B cell (primary cell): Measurements from ENCODE around the gene CMTM8. TPM values are rescaled to one million over a fixed set of nuclear protein-coding genes. Genes with fewer than 3 reads are reported as not detected.

ENCODE experiments used
- ATAC-seq: fragments of 200-7000 bp; cut with Tn5 transposase; one replicate; pipeline ENCODE4 v1.10.0; 2021; ENCODE audit warnings: low read depth, mild to moderate bottlenecking, moderate number of reproducible peaks, moderate library complexity
- CTCF ChIA-PET: fragments of 350-600 bp; sonication (Branson Sonifier 250); formaldehyde crosslinking; loops from one replicate; lab custom pipeline; 2021; ENCODE audit warnings: antibody characterized with exemption, inconsistent platforms; lab: Charles Lee
- POLR2A ChIA-PET: fragments of 350-600 bp; sonication (Branson Sonifier 250); formaldehyde crosslinking; loops from one replicate; lab custom pipeline; 2021; ENCODE audit warnings: antibody characterized with exemption; lab: Charles Lee
- DNase-seq: peaks from one replicate; pipeline ENCODE4 v3.0.0; 2013
- H2AFZ ChIP-seq: 2 replicates; pipeline ENCODE4 v1.6.1; 2012; ENCODE audit warnings: mild to moderate bottlenecking, low read depth, low read length; ENCODE audit not compliant: insufficient read depth, poor library complexity, severe bottlenecking
- H3K27ac ChIP-seq, 2 donors: 1 replicate in 1 of 2; 2 replicates in 1 of 2; pipeline ENCODE4 v1.5.1; 2012 to 2013; ENCODE audit warnings: low read length in 2 of 2, mild to moderate bottlenecking in 2 of 2, moderate library complexity in 1 of 2
- H3K27me3 ChIP-seq, 4 experiments: fragments of 200-600 bp in 1 of 4; sonication (generic) in 1 of 4; replicated peaks in 1 of 4; 1 replicate in 2 of 4; 2 replicates in 2 of 4; pipeline versions ENCODE4 v1.6.1 to v1.7.0; 2013 to 2016; ENCODE audit warnings: low read length in 3 of 4, mild to moderate bottlenecking in 2 of 4, mixed read lengths in 1 of 4, moderate library complexity in 1 of 4; ENCODE audit not compliant: insufficient read depth in 4 of 4, control insufficient read depth in 3 of 4; ENCODE audit errors: control extremely low read depth in 1 of 4
- H3K36me3 ChIP-seq, 2 experiments: replicated peaks in 1 of 2; 1 replicate in 1 of 2; 2 replicates in 1 of 2; pipeline versions ENCODE4 v1.6.1 to v1.7.1; 2013; ENCODE audit warnings: low read length in 1 of 2; ENCODE audit not compliant: insufficient read depth in 2 of 2, control insufficient read depth in 1 of 2; ENCODE audit errors: control extremely low read depth in 1 of 2, extremely low read depth in 1 of 2
- H3K4me1 ChIP-seq, 2 donors: fragments of 200-600 bp in 1 of 2; sonication (generic) in 1 of 2; 1 replicate in 1 of 2; 2 replicates in 1 of 2; pipeline versions ENCODE4 v1.5.1 to v1.6.1; 2013 to 2017; ENCODE audit warnings: low read length in 2 of 2; ENCODE audit not compliant: control insufficient read depth in 2 of 2, insufficient read depth in 2 of 2
- H3K4me2 ChIP-seq: replicated peaks from 2 replicates; pipeline ENCODE3; 2012; ENCODE audit warnings: mild to moderate bottlenecking, low read depth, low read length; ENCODE audit not compliant: poor library complexity, severe bottlenecking
- H3K4me3 ChIP-seq, 5 experiments: fragments of 200-600 bp in 1 of 5; sonication (generic) in 1 of 5; 1 replicate in 3 of 5; 2 replicates in 2 of 5; pipeline versions ENCODE4 v1.5.1 to v1.7.0; 2011 to 2016; ENCODE audit warnings: low read length in 4 of 5, mild to moderate bottlenecking in 4 of 5, low read depth in 2 of 5, control low read depth in 1 of 5, moderate library complexity in 1 of 5; ENCODE audit not compliant: insufficient read depth in 1 of 5; ENCODE audit errors: control extremely low read depth in 1 of 5, extremely low read depth in 1 of 5
- H3K79me2 ChIP-seq: fragments of 200-600 bp; sonication (generic); one replicate; pipeline ENCODE4 v1.6.0; 2016; ENCODE audit warnings: low read length; ENCODE audit not compliant: control insufficient read depth, insufficient read depth
- H3K9ac ChIP-seq: fragments of 200-600 bp; sonication (generic); 2 replicates; pipeline ENCODE4 v1.6.1; 2017; ENCODE audit warnings: mild to moderate bottlenecking, low read length, moderate library complexity
- H3K9me3 ChIP-seq, 3 donors: one replicate each; pipeline versions ENCODE4 v1.6.1 to v1.7.1; 2013; ENCODE audit warnings: low read length in 2 of 3; ENCODE audit not compliant: control insufficient read depth in 2 of 3, insufficient read depth in 1 of 3; ENCODE audit errors: control extremely low read depth in 1 of 3
- H4K20me1 ChIP-seq: 2 replicates; pipeline ENCODE4 v1.6.0; 2012; ENCODE audit warnings: mild to moderate bottlenecking, low read length; ENCODE audit not compliant: insufficient read depth, control insufficient read depth, poor library complexity, severe bottlenecking
- H3K27ac Mint-ChIP-seq: one replicate; pipeline ENCODE4 v1.8.0; 2021; ENCODE audit warnings: mixed read lengths
- H3K27me3 Mint-ChIP-seq: one replicate; pipeline ENCODE4 v1.8.0; 2021; ENCODE audit warnings: mixed read lengths
- H3K4me1 Mint-ChIP-seq: one replicate; pipeline ENCODE4 v1.8.0; 2021; ENCODE audit warnings: mixed read lengths
- H3K4me3 Mint-ChIP-seq: one replicate; pipeline ENCODE4 v1.8.0; 2021; ENCODE audit warnings: mixed read lengths
- H3K9me3 Mint-ChIP-seq: one replicate; pipeline ENCODE4 v1.8.0; 2022; ENCODE audit warnings: mixed read lengths; ENCODE audit not compliant: insufficient read depth
- EZH2 ChIP-seq: IDR thresholded peaks from 2 replicates; pipeline ENCODE4 v1.6.1; 2012; ENCODE audit warnings: borderline replicate concordance, low read depth, mild to moderate bottlenecking, moderate library complexity, low read length; ENCODE audit not compliant: insufficient read depth, poor library complexity, severe bottlenecking
- WGBS: methylation state at CpG from one replicate; pipeline ENCODE4 v1.1.5; 2013; ENCODE audit warnings: missing lambda C conversion rate; ENCODE audit not compliant: insufficient coverage; 5-methylcytosine and 5-hydroxymethylcytosine counted together
- intact Hi-C: fragments of 100-400 bp; cut with micrococcal nuclease; formaldehyde crosslinking; loops from one replicate; pipeline ENCODE4 v1.10.0; 2022
- polyA minus RNA-seq: library from RNA; depleted of rRNA, polyadenylated mRNA; stranded (reverse); fragments of >200 nt; gene quantifications from 2 replicates; pipeline ENCODE4 v1.2.3, GENCODE V29; 2012
- polyA plus RNA-seq: library from polyadenylated mRNA; depleted of rRNA; stranded (reverse); fragments of >200 nt; gene quantifications from 2 replicates; pipeline ENCODE4 v1.2.3, GENCODE V29; 2012
- total RNA-seq, 2 donors: library from RNA; stranded (reverse); fragments of 120-200 nt in 1 of 2; gene quantifications; 1 replicate in 1 of 2; 2 replicates in 1 of 2; pipeline versions ENCODE4 v1.2.3 to v1.2.4, GENCODE V29; 2013 to 2022
- TF ChIP-seq, protein P1 (sequence below): fragments of 200-600 bp; IDR thresholded peaks from one replicate; pipeline ENCODE4 v1.8.0; 2022; ENCODE audit warnings: antibody characterized with exemption, mild to moderate bottlenecking

Gene CMTM8, protein sequence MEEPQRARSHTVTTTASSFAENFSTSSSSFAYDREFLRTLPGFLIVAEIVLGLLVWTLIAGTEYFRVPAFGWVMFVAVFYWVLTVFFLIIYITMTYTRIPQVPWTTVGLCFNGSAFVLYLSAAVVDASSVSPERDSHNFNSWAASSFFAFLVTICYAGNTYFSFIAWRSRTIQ
- total RNA-seq (0.25 TPM in 1 of 2 replicates, not detected in the other), polyA plus RNA-seq (0.28 and 1.4 TPM in 2 replicates), polyA minus RNA-seq (0.26 and 0.50 TPM in 2 replicates)
- 0.09 TPM for total RNA-seq (2013)

DNA sequence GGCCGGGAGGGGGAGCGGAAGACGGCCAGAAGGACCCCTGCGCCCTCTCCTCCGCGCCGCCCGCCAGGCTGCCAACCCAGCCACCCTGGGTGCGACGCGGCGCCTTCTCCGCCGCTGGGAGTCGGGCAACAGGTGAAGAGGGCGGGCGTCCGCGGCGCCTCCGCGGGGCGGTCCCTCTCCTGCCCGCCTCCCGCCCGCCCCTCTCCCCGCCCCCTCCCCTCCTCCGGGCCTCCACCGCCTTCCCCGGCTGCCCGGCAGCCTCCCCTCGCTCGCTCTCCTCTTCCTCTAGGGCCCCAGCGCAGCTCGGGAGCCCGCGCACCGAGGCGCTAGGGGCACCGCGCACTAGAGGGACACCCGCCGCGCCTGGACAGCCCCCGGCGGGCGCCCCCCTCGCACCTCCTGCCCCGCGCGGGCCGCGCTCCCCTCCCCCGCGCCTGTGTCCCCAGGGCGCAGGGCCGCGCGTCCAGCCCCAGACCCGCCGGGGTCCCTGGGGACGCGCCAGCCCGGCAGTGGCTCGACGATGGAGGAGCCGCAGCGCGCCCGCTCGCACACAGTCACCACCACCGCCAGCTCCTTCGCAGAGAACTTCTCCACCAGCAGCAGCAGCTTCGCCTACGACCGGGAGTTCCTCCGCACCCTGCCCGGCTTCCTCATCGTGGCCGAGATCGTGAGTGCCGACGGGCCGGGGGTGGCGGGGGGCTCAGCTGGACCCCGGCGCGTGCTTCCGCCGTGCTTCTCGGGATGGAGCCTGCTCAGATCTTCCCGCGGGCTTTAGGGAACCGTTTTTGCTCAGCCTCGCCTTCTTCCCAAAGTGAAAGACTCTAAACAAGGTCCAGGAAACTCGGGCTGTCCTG is at the start of gene CMTM8:
Gene CMTM8 (plus strand): TSS at position 228 of the 854 bp plus-strand sequence. CDS start 293 bp downstream, at position 521.
- peak within 1 kb of the TSS; percentile 76 for H2AFZ ChIP-seq
- peak; percentile 74 for ATAC-seq

More for the DNA sequence above, at the start of gene CMTM8:
- peak within 1 kb of the TSS; percentile 0 to 63 (median 57) for H3K4me3 ChIP-seq
- intact Hi-C loops: loop anchor here (5.0 kb wide), 2 partner anchors 49 to 61 kb away; no protein-coding TSS in a partner anchor
- peaks cover 0 to 28% (median 11%) of the 10 kb centered on the region in 4 experiments for H3K27me3 ChIP-seq
- CTCF ChIA-PET: interaction anchor here (0.6 to 3.1 kb wide), 4 partner anchors 16 to 163 kb away, joined by 4 to 11 read pairs (median 4); no protein-coding TSS in a partner anchor
- peaks cover 17 to 22% of the 10 kb centered on the region in 2 donors for H3K4me1 ChIP-seq
- H3K9ac ChIP-seq: peak within 1 kb of the TSS; percentile 65
- Mint-ChIP-seq H3K9me3 (no peaks in the 10 kb centered on the region), H3K4me3 (peak within 1 kb of the TSS; percentile 86), H3K4me1 (peaks cover 24% of the 10 kb centered on the region), H3K27me3 (peaks cover 52% of the 10 kb centered on the region), H3K27ac (no peak within 1 kb of the TSS)
- no peaks in the 10 kb centered on the region for H3K9me3 ChIP-seq
- no peak within 1 kb of the TSS for H3K27ac ChIP-seq
- DNase-seq: peak; percentile 63
- under 1% methylated on average over 84 of the region's 96 CpGs for WGBS
- TF ChIP-seq, protein P1, sequence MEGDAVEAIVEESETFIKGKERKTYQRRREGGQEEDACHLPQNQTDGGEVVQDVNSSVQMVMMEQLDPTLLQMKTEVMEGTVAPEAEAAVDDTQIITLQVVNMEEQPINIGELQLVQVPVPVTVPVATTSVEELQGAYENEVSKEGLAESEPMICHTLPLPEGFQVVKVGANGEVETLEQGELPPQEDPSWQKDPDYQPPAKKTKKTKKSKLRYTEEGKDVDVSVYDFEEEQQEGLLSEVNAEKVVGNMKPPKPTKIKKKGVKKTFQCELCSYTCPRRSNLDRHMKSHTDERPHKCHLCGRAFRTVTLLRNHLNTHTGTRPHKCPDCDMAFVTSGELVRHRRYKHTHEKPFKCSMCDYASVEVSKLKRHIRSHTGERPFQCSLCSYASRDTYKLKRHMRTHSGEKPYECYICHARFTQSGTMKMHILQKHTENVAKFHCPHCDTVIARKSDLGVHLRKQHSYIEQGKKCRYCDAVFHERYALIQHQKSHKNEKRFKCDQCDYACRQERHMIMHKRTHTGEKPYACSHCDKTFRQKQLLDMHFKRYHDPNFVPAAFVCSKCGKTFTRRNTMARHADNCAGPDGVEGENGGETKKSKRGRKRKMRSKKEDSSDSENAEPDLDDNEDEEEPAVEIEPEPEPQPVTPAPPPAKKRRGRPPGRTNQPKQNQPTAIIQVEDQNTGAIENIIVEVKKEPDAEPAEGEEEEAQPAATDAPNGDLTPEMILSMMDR: no peak
- no peak for TF ChIP-seq EZH2
- no peaks in the 10 kb centered on the region for H3K79me2 ChIP-seq
- no peaks in the 10 kb centered on the region for H3K36me3 ChIP-seq
- H3K4me2 ChIP-seq: peak within 1 kb of the TSS; percentile 81
- POLR2A ChIA-PET: interaction anchor here (0.7 kb wide), 1 partner anchor 60 kb away, joined by 3 read pairs; no protein-coding TSS in a partner anchor
- H4K20me1 ChIP-seq: no peaks in the 10 kb centered on the region
